ENCODE data around the gene AK8. TPM values are rescaled to one million over a fixed set of nuclear protein-coding genes. Genes with fewer than 3 reads are reported as not detected.
A peak's percentile ranks its signal among the peaks of the same experiment; 100 is the strongest.

The AK8 gene
- total and polyA plus RNA-seq, 9 donors: 0.23 to 0.89 (median 0.58) TPM

DNA sequence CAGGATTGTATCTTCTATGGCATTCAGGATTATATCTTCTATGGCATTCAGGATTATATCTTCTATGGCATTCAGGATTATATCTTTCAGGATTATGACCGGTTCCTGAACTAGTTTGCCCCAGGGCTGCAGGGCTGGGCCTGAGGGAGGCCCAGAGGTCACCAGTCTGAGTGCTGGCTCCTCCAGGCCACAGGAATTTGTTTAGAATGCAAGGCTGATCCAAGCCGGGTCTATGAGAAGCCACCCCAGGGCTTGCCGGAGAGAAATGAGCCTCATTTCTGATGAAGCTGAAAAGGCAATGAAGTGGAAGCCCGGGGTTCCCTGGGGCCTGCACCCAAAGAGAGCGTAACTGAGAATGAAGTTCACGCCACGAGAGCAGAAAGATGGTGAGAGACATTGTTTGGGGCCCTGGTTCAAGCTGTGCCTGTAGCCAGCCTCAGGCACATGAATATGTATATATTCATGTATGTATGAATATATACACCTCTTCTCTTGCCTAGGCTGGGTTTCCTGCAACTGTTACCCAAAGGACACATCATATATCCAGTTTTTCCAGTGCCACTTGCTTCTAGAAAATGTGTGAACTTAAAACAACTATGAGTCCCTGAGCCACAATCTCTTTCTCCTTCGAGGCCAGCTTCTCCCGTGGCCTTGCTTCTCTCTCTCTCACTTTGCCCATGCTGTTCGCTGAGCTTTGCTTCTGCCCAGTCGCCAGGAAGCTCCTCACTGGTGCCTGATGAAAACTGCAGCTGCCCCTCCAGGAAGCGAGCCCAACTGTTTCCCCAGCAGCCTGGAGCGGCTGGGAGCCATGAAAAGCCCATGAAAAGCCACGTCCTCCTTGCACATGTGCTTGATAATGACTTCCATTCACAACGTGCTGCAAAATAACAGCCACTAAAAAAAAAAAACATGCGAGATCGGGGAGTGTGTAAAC, 145.5 kb downstream of the AK8 start:
- no peak overlapping the region for H3K4me3 ChIP-seq (ENCODE audit: low read length)
- H3K27me3 ChIP-seq (ENCODE audit: control insufficient read depth, insufficient read depth, low read length): no peaks in the 10 kb centered on the region
- 38% methylated on average over 13 of the region's 17 CpGs for WGBS (ENCODE audit: insufficient coverage)
- peak; percentile 72 for DNase-seq
- no peaks in the 10 kb centered on the region for H3K36me3 ChIP-seq (ENCODE audit: control insufficient read depth, insufficient read depth, low read length)
- H3K9me3 ChIP-seq (replicated peaks; ENCODE audit: control insufficient read depth, low read depth, low read length): no peaks in the 10 kb centered on the region
- peak overlapping the region; percentile 48 for H3K27ac ChIP-seq (ENCODE audit: low read length)
- peaks cover 22% of the 10 kb centered on the region for H3K4me1 ChIP-seq (ENCODE audit: control insufficient read depth, insufficient read depth, low read length)

DNA sequence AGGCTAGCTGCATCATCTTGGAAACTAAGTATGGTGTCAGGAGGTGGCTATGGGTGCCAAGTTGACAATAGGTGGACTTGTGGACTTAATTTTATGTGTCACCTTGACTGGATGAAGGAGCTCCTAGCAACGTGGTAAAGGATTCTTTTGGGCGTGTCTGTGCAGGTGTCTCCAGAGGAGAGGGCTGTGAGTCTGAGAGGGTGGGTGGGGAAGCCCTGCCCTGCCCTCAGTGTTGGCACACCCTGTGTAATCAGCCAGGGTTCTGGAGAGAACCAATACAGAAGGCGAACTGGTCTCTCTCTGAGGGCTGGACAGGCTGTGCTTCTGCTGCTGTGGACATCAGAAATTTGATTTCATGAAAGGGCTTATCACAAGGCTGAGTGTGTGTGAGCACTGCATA, 146.9 kb downstream of the AK8 start:
- Histone ChIP-seq H3K27ac (ENCODE audit: low read length) (no peak overlapping the region), H3K4me3 (ENCODE audit: low read length) (no peak overlapping the region), H3K4me1 (ENCODE audit: control insufficient read depth, insufficient read depth, low read length) (peaks cover 22% of the 10 kb centered on the region), H3K9me3 (replicated peaks; ENCODE audit: control insufficient read depth, low read depth, low read length) (no peaks in the 10 kb centered on the region), H3K36me3 (ENCODE audit: control insufficient read depth, insufficient read depth, low read length) (no peaks in the 10 kb centered on the region), H3K27me3 (ENCODE audit: control insufficient read depth, insufficient read depth, low read length) (no peaks in the 10 kb centered on the region)
- WGBS (ENCODE audit: insufficient coverage): 81% methylated on average over 3 of the region's 3 CpGs
- no peak for DNase-seq

DNA sequence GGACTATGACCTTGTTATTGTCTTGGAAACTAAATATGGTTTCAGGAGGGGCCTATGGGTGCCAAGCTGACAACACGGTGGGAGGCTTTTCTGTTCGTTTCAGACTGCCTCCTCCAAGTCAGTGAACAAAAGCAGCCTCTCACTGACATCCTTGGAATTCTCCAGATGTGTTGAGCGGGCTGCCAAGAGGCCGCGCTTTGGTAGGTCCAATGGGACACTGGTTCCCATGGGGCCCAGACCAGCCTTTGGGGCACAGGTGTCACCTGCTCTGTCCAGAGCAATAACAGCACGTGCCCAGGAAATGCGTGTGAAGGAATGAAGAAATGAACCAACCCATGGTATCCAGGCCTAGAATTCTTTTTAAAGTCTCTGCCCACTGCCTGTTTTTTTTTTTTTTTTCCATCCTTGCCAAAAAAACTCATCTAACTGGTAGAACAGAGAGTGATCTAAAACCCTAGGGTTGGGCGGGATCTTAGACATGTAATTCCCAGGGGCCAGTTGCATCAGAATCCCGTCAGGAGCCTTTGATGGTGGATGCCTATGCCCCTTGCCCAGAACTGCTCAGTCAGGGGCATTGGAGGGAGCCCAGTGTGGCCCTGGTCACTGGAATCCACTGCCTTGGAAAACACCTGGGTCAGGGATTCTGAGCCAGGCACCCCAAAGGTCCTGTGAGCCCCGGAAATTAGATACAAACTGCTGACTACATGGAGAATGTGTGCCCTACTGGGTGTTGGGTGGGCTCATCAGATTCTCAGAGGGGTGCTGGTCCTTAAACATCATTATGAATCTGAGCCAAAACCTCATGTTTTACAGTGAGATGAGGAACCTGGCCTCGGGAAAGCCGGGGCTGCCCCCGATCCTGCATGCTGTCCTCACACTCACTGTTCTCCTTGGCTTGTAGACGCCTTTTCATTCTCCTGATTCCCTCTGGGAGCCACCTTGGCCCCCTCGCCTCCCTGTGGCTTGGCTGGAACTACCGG, 147.7 kb downstream of the AK8 start:
- peaks cover 22% of the 10 kb centered on the region for H3K4me1 ChIP-seq (ENCODE audit: control insufficient read depth, insufficient read depth, low read length)
- H3K27ac ChIP-seq (ENCODE audit: low read length): no peak overlapping the region
- peak; percentile 37 for DNase-seq
- no peak overlapping the region for H3K4me3 ChIP-seq (ENCODE audit: low read length)
- 74% methylated on average over 13 of the region's 16 CpGs for WGBS (ENCODE audit: insufficient coverage)
- no peaks in the 10 kb centered on the region for H3K9me3 ChIP-seq (replicated peaks; ENCODE audit: control insufficient read depth, low read depth, low read length)
- H3K36me3 ChIP-seq (ENCODE audit: control insufficient read depth, insufficient read depth, low read length): no peaks in the 10 kb centered on the region
- H3K27me3 ChIP-seq (ENCODE audit: control insufficient read depth, insufficient read depth, low read length): no peaks in the 10 kb centered on the region

DNA sequence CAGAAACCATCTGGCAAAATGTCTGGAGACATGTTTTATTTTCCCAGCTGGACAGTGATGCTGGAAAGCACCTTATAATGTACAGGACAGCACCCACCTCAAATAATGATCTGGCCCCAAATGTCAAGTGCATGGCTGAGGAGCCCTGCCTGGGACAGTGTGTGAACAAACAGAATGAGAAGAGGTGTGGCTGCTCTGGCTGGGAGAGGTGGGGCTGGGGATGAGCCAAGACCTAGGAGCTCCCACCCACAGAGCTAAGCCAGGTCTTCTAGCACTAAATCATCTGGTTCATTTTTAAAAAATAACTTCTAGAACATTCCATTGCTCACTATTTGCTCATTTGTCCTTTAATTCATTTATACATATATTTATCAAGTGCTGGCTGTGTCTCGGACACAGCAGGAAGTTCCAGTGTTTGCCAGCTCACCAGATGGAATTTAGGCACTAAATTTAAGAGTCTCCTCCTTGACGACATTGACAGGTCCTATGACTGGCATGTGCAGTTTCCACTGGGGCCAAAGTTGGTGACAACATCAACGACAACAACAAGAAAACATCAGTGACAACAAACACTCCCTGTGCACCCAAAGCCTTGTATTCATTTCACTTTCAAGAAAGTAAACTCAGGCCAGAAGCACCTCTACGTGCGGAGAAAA, 148.7 kb downstream of the AK8 start:
- DNase-seq: no peak
- H3K36me3 ChIP-seq (ENCODE audit: control insufficient read depth, insufficient read depth, low read length): no peaks in the 10 kb centered on the region
- H3K27ac ChIP-seq (ENCODE audit: low read length): no peak overlapping the region
- no peak overlapping the region for H3K4me3 ChIP-seq (ENCODE audit: low read length)
- peaks cover 22% of the 10 kb centered on the region for H3K4me1 ChIP-seq (ENCODE audit: control insufficient read depth, insufficient read depth, low read length)
- no peaks in the 10 kb centered on the region for H3K27me3 ChIP-seq (ENCODE audit: control insufficient read depth, insufficient read depth, low read length)
- WGBS (ENCODE audit: insufficient coverage): 52% methylated on average over 5 of the region's 5 CpGs
- no peaks in the 10 kb centered on the region for H3K9me3 ChIP-seq (replicated peaks; ENCODE audit: control insufficient read depth, low read depth, low read length)

DNA sequence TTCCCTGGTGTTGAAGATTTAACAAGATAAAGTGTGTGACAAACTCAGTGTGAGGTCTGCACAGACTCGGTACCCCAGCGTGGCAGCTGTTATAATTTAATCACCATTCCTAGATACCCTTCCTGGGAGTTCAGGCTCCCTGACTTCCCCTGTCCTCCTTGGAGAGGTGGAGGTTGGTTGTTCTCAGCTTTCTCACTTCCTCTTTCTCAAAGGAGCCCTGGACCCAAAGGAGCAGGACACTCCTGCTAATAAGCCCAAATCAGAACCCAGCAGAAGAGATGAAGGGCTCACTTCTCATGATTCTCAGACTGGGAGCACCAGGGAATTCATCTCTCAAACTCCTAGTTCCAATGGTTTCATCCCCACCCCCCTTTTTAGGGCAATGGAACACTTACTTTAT, 149.6 kb downstream of the AK8 start:
- no peaks in the 10 kb centered on the region for H3K36me3 ChIP-seq (ENCODE audit: control insufficient read depth, insufficient read depth, low read length)
- no peaks in the 10 kb centered on the region for H3K9me3 ChIP-seq (replicated peaks; ENCODE audit: control insufficient read depth, low read depth, low read length)
- DNase-seq: no peak
- peaks cover 2% of the 10 kb centered on the region for H3K27me3 ChIP-seq (ENCODE audit: control insufficient read depth, insufficient read depth, low read length)
- no peak overlapping the region for H3K4me3 ChIP-seq (ENCODE audit: low read length)
- WGBS (ENCODE audit: insufficient coverage): no CpG with 5 or more reads among the region's 2 CpGs
- no peak overlapping the region for H3K27ac ChIP-seq (ENCODE audit: low read length)
- H3K4me1 ChIP-seq (ENCODE audit: control insufficient read depth, insufficient read depth, low read length): peaks cover 18% of the 10 kb centered on the region

DNA sequence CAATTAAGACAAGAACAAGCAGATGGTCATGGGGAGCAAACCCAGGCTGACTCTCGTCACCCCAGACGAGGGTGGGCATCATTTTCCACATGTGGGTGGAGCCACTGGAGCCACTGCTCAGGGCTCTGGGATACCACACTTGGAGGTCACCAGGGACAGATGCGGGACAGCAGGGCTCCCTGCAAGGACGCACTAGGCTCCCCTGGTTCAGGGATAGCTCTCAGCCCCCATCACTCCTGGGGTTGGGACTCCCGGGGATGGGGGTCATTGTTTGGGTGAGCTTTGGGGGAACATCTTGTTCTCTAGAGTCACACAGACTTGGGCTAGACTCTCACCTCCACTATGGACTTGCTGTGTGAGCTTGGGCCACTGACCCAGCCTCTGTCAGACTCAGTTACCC, 150.0 kb downstream of the AK8 start:
- H3K27ac ChIP-seq (ENCODE audit: low read length): no peak overlapping the region
- no peak overlapping the region for H3K4me3 ChIP-seq (ENCODE audit: low read length)
- 67% methylated on average over 4 of the region's 5 CpGs for WGBS (ENCODE audit: insufficient coverage)
- H3K4me1 ChIP-seq (ENCODE audit: control insufficient read depth, insufficient read depth, low read length): peaks cover 14% of the 10 kb centered on the region
- no peak for DNase-seq
- no peaks in the 10 kb centered on the region for H3K9me3 ChIP-seq (replicated peaks; ENCODE audit: control insufficient read depth, low read depth, low read length)
- peaks cover 2% of the 10 kb centered on the region for H3K27me3 ChIP-seq (ENCODE audit: control insufficient read depth, insufficient read depth, low read length)
- no peaks in the 10 kb centered on the region for H3K36me3 ChIP-seq (ENCODE audit: control insufficient read depth, insufficient read depth, low read length)

DNA sequence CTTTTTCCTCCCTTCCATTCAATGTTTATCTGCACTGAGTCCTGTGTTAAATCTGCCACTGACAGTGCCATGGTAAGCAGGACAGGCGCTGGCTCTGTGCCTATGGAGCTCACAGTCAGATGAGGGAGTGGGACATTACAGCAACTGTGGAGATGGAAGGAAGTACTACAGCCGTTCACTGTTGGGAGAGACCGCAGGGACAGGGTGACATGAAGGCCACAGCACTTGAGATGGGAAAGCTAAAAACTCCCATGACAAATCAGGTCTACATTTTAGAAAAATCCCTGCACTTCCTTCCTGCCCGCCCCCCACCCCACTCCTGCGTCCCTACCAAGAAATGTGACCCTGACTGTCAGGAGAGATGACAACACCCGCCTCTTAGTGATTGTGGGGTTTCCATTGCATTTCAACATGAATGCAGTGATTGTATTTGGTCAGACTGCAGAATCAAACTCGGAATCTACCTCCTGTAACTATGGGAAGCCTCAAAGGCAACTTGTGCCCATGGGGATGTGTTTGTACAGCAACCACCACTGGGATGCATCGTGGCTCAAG, 151.4 kb downstream of the AK8 start:
- H3K9me3 ChIP-seq (replicated peaks; ENCODE audit: control insufficient read depth, low read depth, low read length): no peaks in the 10 kb centered on the region
- no peak overlapping the region for H3K27ac ChIP-seq (ENCODE audit: low read length)
- no peaks in the 10 kb centered on the region for H3K36me3 ChIP-seq (ENCODE audit: control insufficient read depth, insufficient read depth, low read length)
- H3K27me3 ChIP-seq (ENCODE audit: control insufficient read depth, insufficient read depth, low read length): peaks cover 2% of the 10 kb centered on the region
- DNase-seq: no peak
- no peak overlapping the region for H3K4me3 ChIP-seq (ENCODE audit: low read length)
- 63% methylated on average over 6 of the region's 8 CpGs for whole genome bisulfite sequencing (ENCODE audit: insufficient coverage)
- peaks cover 6% of the 10 kb centered on the region for H3K4me1 ChIP-seq (ENCODE audit: control insufficient read depth, insufficient read depth, low read length)

DNA sequence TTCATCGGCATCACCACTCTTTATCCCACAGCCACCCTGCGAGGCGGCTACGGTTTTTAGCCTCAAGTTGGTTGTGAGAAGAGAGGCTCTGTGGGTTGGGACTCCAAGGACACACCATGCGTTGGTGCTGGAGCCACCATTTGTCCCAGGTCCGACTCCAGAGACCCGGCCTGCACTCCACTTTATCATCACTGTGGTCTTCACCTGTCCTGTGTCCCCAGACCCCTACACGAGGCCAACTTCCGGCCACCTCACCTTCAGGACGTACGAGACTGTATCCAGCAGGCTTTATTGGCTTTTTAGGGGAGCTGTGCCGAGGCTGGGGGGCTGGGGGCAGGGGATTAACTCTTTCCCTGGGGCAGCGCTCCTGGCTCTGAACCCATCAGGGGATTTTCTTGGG, 152.8 kb downstream of the AK8 start:
- H3K27me3 ChIP-seq (ENCODE audit: control insufficient read depth, insufficient read depth, low read length): peaks cover 2% of the 10 kb centered on the region
- no peaks in the 10 kb centered on the region for H3K36me3 ChIP-seq (ENCODE audit: control insufficient read depth, insufficient read depth, low read length)
- no peak overlapping the region for H3K4me3 ChIP-seq (ENCODE audit: low read length)
- 83% methylated on average over 2 of the region's 13 CpGs for WGBS (ENCODE audit: insufficient coverage)
- no peak for DNase-seq
- no peak overlapping the region for H3K27ac ChIP-seq (ENCODE audit: low read length)
- H3K9me3 ChIP-seq (replicated peaks; ENCODE audit: control insufficient read depth, low read depth, low read length): no peaks in the 10 kb centered on the region
- H3K4me1 ChIP-seq (ENCODE audit: control insufficient read depth, insufficient read depth, low read length): peaks cover 5% of the 10 kb centered on the region

DNA sequence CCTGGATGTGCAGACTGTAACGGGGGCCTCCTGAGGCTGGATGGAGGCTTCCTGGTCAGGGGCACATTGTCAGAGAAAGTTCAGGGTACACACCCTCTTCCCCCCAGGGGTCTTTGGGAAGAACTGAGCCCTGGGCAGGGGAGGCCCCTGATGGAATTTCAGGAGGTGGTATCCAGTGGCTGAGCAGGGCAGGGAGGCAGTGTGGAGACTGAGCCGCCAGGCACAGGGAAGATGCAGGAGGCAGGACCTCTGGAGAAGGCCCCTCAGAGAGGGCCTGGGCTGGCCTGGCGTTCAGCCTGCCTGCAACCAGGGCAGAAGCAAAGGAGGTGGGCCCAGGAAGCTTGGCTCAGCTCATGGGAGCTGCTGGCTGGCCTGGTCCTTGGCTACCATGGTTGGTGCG, 154.3 kb downstream of the AK8 start:
- peaks cover 4% of the 10 kb centered on the region for H3K27me3 ChIP-seq (ENCODE audit: control insufficient read depth, insufficient read depth, low read length)
- no peak overlapping the region for H3K4me3 ChIP-seq (ENCODE audit: low read length)
- H3K36me3 ChIP-seq (ENCODE audit: control insufficient read depth, insufficient read depth, low read length): no peaks in the 10 kb centered on the region
- H3K27ac ChIP-seq (ENCODE audit: low read length): no peak overlapping the region
- no peak for DNase-seq
- H3K4me1 ChIP-seq (ENCODE audit: control insufficient read depth, insufficient read depth, low read length): no peaks in the 10 kb centered on the region
- WGBS (ENCODE audit: insufficient coverage): 89% methylated on average over 3 of the region's 4 CpGs
- H3K9me3 ChIP-seq (replicated peaks; ENCODE audit: control insufficient read depth, low read depth, low read length): no peaks in the 10 kb centered on the region
